Measurements from ENCODE around the gene MSI2.

DNA sequence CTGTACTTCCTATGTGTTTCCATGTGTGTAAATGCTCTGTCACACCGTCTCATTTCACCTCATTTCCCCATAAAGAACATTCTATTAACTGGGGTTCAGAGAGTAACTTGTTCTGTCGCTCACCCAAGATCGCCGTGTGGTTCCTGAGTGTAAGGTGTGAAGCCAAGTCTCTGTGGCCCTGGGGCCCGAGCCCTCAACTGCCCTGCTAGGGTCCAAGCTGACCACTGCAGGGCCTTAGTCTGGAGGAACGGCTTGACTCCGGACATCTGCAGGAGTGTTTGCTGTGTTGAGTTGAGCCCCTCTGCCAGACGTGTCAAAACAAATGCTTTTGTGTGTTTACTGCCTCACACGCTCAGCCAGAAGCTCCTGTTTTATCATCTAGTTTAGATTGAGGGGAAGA lies 244.7 kb downstream of the MSI2 start:
- no peak for TF ChIP-seq POLR2A (IDR thresholded peaks at IDR 0.05)
- no peak for TF ChIP-seq CTCF (IDR thresholded peaks at IDR 0.05)

Measured in gastroesophageal sphincter (tissue), 3 donors.